ENCODE results near the gene DLX6.

DNA sequence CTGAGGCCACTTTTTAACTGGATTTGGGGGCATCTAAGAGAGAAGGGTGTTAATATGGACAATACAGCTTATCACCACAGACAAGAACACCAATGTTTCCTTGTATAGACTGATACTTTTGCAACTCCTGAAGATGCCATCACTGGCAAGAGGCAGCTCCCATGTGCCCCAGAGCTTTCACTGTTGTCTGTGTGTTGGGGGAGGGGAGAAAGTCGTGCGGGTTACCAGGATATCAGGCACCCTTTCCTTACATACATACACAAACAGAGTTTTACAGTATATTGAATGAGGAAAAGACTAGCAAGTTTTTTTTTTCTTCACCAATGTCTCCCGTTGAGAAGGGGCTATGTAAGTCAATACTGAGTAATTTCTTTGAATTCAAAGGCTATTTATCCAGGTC, 4.1 kb upstream of the DLX6 start:
- no peak for TF ChIP-seq POLR2AphosphoS5 (IDR thresholded peaks at IDR 0.05; ENCODE audit: low read depth, low read length)
- no peak for TF ChIP-seq SIN3A (IDR thresholded peaks at IDR 0.05; ENCODE audit: borderline replicate concordance, insufficient read depth, low read depth, low read length)
- TF ChIP-seq, protein P1, sequence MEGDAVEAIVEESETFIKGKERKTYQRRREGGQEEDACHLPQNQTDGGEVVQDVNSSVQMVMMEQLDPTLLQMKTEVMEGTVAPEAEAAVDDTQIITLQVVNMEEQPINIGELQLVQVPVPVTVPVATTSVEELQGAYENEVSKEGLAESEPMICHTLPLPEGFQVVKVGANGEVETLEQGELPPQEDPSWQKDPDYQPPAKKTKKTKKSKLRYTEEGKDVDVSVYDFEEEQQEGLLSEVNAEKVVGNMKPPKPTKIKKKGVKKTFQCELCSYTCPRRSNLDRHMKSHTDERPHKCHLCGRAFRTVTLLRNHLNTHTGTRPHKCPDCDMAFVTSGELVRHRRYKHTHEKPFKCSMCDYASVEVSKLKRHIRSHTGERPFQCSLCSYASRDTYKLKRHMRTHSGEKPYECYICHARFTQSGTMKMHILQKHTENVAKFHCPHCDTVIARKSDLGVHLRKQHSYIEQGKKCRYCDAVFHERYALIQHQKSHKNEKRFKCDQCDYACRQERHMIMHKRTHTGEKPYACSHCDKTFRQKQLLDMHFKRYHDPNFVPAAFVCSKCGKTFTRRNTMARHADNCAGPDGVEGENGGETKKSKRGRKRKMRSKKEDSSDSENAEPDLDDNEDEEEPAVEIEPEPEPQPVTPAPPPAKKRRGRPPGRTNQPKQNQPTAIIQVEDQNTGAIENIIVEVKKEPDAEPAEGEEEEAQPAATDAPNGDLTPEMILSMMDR (IDR thresholded peaks at IDR 0.05) = no peak
- TF ChIP-seq, protein P2, sequence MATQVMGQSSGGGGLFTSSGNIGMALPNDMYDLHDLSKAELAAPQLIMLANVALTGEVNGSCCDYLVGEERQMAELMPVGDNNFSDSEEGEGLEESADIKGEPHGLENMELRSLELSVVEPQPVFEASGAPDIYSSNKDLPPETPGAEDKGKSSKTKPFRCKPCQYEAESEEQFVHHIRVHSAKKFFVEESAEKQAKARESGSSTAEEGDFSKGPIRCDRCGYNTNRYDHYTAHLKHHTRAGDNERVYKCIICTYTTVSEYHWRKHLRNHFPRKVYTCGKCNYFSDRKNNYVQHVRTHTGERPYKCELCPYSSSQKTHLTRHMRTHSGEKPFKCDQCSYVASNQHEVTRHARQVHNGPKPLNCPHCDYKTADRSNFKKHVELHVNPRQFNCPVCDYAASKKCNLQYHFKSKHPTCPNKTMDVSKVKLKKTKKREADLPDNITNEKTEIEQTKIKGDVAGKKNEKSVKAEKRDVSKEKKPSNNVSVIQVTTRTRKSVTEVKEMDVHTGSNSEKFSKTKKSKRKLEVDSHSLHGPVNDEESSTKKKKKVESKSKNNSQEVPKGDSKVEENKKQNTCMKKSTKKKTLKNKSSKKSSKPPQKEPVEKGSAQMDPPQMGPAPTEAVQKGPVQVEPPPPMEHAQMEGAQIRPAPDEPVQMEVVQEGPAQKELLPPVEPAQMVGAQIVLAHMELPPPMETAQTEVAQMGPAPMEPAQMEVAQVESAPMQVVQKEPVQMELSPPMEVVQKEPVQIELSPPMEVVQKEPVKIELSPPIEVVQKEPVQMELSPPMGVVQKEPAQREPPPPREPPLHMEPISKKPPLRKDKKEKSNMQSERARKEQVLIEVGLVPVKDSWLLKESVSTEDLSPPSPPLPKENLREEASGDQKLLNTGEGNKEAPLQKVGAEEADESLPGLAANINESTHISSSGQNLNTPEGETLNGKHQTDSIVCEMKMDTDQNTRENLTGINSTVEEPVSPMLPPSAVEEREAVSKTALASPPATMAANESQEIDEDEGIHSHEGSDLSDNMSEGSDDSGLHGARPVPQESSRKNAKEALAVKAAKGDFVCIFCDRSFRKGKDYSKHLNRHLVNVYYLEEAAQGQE (IDR thresholded peaks at IDR 0.05; ENCODE audit: insufficient read depth in 1 of 2, low read depth in 2 of 2, low read length in 1 of 2) = no peak
